NCI-H2029 treated with DMSO at 0.1 percent for 48 hours (cell line): ENCODE results near the gene CADM1.

Experiments
- DNase-seq: peaks from one replicate; lab custom pipeline; 2025; lab: John Stamatoyannopoulos, UW

Gene CADM1

DNA sequence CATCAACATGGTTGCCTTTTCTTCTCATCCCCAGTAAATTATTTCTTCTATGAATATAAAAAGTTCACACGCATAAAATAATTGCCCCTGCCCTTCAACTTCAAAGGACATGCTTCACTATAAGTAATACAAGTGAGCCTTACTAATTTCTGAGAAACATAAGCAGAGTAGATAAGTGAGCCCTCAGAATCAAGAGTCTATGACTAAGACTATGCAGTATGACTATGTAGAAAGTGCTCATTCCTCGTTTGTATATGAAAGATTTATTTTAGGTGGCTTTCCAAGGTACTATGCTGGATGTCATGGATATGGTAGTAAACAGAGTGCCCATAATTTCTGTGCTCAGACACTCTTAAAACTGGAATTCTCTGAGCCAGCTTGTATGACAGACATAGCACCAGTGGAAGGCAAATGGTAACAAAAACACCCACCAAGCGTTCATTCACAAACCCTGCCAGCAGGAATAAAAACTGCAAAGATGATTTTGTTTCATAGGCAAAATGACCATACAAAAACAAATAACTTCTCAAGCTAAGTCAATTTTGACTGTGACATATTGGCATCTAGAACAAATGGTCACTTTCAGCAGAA, 189.8 kb downstream of the CADM1 start:
- no peak for DNase-seq

DNA sequence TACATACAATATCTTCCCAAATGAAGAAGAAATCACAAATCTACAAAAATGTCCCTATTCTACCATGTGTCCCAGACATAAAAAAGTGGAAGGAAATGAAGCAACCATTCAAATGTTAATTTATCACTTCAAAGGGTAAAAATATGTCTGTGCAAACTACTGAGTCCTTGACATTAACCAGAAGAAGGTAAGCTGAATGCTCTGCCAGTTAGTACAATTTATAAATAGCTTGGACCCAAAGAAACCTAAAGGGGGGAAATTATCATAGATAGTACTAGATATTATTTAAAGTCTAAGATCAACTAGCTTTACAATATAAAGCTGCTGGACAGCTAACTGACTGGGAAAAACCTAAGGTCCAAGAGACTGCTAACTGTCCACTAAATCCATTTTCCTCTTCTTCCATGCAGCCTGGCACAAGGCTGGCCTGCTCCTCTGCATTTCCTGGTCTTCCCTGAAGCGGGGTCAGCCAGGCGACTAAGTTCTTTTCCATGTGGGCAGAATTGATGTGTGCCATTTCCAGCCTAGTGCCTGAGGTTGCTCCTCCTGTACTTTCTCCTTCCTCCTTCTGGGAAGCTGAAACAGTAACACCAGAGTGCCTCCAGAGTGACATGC, 190.9 kb downstream of the CADM1 start:
- no peak for DNase-seq

DNA sequence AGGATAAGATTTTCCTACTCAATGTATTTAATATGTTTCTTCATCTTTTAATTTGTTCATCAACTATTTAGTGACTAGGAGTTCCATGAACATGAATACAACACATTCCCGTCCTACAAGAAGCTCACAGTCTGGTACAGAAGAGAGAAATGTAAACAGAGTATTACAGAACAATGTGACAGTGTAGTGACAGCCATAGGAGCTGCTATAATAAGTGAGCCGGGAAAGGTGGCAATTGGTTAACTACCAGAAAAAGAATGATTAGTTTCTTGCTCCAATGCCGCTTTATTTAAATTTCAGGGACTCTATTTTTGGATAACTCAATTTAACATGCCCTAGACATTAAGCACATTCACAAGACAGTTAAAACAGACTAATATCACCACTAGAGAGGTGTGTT, 192.3 kb downstream of the CADM1 start:
- DNase-seq: no peak

DNA sequence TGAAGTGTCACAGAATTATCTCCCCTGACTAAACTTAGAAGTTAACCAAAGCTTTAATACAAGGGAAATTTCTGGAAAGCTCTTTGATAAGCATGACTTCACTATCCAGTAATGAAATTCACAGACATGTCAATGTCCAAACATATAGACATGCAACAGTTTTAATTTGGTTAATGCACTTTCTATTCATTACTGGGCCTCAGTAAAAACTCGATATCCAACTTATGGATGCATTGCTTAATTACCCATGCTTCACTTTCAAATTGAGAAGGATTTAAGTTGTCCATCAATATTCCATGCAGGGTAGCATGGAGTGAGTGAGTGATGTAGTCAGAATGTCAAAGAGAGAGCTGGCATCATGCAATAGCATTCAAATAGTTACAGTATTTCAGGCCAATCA, 197.5 kb downstream of the CADM1 start:
- DNase-seq: no peak

DNA sequence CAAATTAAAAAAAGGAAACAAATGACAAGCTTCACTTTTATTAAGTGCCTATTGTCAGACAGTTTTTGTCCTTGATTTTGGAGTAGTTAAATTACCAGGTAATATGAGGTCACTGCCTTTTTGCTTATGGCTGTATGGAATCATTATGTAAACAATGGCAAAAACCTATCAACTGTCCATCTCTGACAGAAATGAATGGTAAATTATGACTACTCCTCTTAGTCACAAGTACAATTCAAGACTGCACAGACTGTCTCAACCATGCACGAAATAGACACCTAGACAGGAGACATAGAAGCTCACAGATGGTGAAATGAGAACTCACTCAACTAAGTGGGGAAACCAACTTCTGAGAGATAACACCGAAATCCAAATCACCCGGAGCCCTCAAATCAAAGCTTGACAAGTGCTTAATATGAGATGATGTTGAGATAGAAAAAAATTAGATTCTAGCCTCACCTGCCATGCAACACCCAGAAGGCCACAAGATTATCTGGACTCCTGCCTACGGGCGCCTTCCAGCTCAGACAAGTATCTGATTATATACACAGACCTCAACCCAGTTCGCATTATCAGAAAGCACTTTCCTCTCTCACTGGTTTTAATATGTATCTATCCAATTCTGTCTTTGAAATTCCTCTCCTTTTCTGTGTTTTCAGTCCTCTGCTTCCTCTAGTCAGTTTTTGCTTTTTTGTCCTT, 199.3 kb downstream of the CADM1 start:
- DNase-seq: no peak

DNA sequence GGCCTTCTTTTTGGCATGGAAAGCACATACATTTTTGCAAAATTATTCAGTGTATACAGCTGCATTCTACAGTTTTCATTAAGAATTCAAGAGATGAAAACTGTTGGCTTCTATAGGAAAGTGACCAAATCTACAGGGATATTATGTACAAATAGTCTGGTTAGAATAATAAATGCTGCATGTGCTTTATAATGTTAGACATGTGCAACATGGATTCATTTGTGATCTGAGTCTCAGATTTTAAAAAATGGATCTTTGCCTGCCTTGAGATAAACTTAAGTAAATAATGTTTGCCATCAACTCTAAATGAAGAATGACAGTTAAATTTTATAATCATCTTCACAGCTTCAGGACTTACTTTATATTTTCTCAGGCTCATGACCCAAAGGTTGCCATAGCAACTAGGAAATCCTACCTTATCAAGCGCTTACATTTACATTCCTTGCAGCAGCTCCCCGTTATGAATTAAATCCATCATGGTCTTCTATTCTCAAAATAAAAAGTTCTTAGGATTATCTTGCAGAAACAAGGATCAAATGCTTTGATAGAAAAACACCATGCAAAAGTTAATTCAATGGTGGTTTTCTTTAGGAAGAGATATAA, 200.2 kb downstream of the CADM1 start:
- DNase-seq: no peak

DNA sequence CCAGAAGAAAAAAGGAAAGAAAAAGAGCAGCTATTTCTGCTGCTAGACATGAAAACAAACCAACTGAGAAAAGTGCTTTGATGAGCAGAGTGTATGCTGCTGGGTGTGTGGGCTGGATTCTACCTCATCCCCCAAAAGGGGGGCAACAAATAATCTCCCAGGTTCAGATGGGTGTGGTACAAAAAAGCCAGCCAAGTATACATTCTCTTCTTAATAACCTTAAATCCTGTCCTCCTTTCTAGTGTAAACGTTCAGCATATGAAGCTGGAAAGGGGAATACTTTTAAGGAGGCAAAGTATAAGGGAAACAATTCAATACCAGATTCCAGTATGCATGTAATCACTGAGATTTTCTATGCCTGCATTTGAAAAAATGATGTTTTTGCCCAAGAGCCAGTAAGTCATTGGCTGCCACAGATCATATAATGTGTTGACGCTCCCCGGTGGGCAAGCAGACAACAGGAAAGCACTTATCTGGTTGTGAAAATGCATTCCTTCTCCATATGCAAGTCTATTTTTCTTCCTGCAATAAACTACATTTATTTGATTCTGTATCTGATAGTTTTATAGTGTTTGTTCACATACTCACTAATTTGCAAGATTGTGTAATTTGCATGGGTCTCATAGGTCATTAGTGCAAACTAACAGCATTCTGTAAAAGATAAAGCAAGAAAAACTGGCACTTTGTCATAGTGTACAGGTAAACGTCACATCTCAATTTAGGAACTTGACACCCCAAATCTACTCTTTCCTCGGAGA, 201.1 kb downstream of the CADM1 start:
- no peak for DNase-seq

DNA sequence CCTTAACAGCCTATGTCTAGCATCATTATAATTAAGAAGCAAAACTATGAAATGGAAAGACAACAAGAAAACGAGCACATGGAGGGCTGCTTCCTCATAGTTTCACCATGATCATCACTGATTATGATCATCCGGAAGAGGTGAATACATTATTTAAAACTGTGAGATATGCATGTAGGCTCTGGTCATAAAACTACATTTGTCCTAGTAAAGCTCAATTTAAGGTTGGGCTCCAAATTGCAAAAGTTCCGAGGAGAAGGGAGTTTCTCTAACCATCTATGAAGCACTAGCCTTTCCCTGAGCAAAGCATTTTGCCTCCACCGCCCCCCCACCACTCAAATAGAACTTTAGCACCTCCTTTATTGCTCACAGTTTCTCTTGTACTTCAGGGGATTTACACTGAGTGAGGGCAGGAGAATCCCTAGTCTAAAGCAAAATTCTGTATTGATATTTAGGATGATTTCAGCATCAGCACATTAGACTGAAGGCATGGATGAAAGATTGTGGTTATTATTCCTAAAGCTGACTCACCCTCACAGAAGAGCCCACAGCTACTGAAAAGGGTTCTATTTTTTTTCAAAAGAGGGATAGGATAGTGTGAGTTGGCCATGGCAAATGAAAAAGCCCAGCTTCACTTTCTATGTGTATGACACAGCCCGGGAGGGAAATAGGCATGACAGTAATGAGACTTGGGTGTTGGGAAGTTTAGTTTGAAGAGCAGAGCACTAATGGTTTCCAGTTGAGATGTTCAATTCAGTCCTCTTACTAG, 203.4 kb downstream of the CADM1 start:
- no peak for DNase-seq

DNA sequence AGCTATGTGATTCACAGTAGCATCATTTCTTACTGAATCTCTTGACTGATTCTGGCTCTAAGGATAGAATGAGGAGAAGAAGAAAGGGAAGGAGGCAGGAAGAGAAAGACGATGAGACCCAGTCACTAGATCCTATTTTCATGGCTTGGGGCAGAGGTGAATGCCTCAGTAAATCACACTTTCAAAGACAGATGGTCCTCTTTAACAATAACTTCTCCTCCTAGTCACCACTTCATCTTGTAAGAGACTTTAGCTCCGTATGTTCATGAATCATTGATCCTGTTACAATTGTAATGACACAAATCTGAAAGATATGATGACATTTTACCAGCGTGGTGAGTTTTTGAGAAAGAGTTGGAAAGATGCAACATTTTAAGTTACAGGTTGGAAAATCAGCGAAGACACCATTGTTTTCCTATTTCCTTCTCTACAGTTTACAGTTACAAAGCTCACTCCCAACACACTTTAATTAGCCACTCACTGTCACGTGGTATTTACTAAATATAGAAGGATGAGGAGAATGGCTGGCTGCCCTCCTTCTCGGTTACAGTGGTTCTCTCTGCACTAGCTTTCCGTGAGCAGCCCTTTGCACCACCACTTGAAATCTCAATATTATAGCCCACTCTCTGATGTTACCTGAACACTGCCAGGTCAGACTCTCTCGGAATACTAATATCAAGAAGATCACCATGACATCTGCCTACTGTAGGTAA, 205.8 kb downstream of the CADM1 start:
- DNase-seq: peak; percentile 74

DNA sequence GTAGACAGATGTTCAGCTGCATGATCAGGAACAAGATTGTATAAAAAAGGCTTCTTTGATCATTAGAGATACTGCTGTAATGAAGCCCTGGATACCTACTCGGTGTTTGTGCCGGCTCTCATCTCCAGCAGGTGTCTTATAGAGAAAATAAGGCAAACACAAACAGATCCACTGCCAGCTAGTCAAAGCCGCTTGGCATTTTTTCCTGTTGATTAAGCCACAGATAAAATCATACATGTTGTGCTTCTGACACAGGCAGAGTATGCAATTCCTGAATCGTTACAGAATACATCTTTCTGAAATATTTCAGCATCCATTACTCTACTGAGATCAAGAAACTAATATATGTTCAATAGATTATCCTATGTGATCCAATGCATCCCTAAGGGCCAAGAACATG, 206.9 kb downstream of the CADM1 start:
- no peak for DNase-seq

DNA sequence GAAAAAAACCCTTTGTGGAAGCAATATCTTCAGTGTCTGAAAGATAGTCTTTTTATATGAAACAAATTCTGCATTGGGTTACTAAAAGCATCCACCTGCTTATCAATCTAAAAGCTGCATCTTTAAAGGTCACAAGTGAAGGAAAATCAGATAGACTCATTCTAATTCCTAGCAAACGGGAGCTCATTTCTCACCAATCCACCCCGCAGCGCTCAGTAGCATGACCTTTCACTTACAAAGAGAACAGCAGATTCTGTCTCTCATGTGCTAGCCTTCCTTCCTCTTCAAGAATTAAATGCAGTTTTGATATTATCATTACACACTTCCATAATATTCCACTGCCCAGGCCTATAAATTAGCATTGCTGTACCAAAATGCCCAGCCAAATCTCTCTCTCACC, 212.9 kb downstream of the CADM1 start:
- no peak for DNase-seq

DNA sequence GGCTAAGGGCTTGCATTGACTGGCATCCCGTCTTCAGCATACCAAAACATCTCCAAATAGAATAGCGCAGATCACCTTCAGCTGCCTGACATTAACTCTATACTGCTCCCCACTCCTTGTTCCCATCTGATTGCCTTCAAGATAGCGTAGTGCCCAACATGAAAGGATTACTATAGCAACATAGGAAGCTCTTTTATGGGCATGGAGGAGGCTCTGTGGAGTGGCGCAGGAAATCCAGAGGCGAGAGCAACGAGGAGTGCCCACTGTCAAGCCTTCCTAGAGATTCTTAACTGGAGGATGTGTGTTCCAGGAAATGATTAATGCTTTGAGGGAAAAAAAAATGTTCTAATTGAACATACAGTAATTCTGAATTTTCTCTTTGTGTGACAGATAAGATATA, 213.3 kb downstream of the CADM1 start:
- DNase-seq: peak; percentile 56

DNA sequence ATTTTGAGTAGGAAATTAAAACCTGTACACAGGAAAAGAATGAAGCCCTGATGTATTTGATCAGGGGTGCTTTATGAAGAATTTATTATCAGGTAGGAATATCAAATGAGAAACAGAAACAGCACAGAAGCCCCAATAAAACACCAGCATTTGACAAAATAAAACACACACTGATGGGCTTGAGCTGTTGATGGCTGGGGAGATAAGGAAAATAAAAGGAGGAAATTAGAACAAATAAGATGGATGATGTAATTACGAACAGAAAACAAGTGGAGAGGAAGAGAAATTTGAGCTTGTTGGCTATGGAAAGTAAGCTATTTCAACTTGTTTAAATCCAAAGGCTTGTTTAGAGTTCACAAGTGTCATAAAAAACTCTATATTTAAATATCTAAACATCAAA, 213.7 kb downstream of the CADM1 start:
- DNase-seq: no peak

DNA sequence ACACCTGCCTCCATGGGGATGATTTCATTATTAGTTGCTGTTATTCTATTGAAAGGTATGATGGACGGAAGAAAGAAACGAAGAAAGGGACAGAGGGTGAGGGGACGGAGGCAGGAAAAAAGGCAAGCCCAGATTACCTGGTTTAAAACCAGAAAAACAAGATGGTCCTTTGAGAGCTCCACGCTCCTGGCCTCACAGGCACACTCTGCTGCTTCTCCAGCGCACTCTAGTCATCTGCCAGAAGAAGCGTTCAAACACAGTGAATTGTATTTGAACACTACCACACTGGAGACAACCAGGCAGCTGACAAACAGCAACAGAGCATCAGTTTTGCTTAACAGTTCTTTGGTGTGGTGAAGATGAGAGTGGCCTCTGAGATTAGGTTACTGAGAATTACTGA, 216.9 kb downstream of the CADM1 start:
- no peak for DNase-seq

DNA sequence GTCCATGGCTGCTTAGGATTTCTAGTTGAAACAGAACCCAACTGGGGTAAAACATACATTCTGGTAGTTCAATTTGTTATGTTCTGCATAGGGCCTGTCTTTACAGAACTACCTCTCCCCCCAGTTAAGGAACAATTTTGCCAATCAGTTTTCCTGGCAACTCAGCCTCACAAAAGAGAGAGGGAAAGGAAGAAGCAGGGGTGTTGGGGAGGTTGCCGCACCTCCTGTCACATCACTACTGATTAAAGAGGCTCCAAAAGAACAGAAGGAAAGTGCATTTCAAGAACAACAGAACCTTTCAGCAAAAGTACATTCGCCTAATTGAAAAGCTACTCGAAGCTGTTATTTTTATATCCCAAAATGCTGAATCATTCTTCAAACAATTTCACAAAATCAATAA, 217.6 kb downstream of the CADM1 start:
- DNase-seq: no peak

DNA sequence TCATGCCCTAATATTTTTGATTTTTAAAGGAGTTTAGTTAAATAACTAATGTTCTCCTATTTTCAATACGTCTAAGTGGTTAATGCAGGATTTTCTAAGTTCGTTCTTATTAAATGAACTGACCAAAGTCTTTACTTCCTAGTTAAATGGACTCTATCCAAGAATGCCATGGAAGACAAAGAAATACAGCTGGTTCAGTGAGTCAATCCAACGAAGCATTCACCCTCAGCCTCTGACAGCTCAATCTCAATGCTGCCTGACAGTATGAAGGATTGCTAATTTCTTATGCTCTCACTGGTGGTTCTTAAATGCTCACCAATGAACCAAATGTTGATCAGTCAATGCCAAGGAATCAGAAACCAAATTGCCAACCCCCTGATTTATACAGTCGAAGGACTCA, 219.4 kb downstream of the CADM1 start:
- no peak for DNase-seq

DNA sequence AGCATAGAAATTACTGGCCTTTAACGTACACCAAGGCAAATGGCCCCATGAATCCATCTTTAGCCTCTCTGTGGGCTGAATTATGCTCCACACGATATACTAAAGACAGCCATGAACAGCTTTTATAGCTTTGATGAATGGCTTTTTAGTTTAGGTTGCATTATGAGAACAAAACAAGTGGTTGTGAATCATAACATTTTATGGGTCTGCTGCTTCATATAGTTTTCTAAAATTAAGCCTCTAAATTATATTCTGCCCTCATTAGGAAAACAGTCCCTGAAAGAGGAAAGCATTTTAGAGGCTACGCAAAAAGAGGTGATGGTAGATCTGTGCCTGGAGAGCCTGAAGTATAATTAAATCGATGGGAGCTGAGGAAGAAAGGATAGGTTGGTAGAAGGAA, 221.3 kb downstream of the CADM1 start:
- DNase-seq: no peak

DNA sequence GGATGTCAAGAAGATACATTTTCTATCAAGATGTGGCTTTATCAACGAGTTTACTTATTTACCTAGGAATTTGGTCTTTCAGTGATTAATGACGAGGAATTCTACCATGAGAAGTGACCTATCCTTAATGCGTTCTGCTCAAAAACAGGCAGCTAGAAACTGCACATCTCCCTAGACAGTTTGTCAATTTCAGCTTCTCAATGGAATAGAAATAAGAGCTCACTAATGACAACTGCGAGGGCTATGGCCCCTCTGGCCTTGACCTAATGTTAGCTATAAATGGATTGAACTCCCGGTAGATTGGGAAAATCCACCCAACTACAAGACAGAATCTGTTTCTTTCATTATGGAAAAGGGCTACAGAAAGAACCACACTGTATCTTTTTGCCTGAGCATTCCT, 223.4 kb downstream of the CADM1 start:
- no peak for DNase-seq

DNA sequence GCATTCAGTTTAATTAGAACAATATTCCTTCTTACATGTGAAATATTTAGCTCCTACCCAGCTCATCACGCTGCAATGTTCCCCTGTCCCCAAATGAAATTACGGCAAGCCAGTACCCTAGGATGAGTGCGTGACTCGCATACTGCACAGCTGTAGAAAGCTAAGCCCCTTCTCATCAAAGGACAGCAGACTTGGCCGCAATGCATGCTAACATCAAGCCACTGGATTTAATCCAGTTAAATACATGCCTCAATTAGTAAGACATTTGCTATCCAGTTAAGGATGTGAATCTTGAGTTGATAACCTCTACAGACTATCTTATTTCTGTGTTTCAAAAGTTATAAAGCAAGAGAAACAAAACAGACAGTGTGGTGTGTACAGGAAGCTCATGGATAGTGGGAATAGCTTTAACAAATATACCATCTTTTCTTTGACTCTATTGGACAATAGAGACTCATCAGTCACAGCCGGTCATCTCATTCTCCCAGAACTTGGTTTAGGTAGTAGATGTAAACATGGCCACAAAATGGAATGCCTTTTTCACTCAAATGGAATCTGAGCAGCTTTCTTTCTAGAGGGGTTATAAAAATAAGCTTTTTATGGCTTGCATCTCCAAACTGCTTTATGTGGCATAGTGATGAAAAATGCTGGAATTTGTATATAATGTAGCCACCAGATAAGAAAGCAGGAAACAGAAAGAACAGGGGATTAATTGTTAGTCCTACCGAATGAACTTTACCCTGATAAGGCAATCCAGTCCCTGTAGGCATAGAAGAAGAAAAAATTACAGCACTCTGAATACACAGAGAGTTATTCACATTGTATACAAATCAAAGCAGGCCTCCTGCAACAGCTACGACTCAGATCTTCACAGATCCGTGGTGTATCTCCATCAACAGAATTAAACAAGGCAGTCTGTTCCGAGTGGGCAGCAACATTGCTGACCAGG, 224.1 kb downstream of the CADM1 start:
- DNase-seq: no peak

DNA sequence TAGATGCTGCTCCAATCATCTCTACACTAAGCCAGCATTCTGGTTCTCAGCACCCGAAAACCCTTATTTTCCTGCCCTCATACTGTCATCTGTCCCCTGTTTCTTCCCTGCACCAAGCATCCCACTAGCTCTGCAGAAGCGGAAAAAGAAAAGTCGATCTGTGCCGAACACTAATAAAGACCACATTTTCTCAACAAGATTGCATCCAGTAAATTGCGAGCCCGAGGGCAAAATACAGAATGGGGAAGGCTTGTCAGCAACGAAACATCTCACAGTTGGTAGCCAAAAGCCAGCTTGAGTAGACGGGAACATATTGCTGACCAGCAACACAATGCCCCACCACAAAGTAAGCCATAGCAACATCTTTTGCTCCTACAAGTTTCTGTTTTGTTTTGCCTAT, 227.4 kb downstream of the CADM1 start:
- DNase-seq: no peak
